Measurements from ENCODE around the gene CCT7.

CCT7 gene

GRCh38 chr2:73227086-73227485, 7.0 kb upstream of the CCT7 start:
- no peak for DNase-seq

GRCh38 chr2:73228631-73229030, 5.5 kb upstream of the CCT7 start:
- no peak for DNase-seq

- peak; percentile 45 to 54 for DNase-seq
These were observed 1.5 kb upstream of the CCT7 start for GRCh38 chr2:73232403-73233153.

GRCh38 chr2:73233154-73233931, 765 bp upstream of the CCT7 start, which contains the start of gene PRADC1:
Gene PRADC1, minus strand, starts transcription at chr2:73233239. Its CDS starts 79 bp downstream, at chr2:73233160.
- peak; percentile 91 to 95 for DNase-seq

- DNase-seq: no peak
These were observed 1.4 kb downstream of the CCT7 start for GRCh38 chr2:73235315-73236028.

- no peak for DNase-seq
These were observed 3.1 kb downstream of the CCT7 start for GRCh38 chr2:73237168-73237567.

GRCh38 chr2:73238149-73238548, 4.0 kb downstream of the CCT7 start:
- no peak for DNase-seq

- DNase-seq: no peak
These were observed 4.9 kb downstream of the CCT7 start for GRCh38 chr2:73238976-73239375.

GRCh38 chr2:73239776-73240175, 5.7 kb downstream of the CCT7 start:
- DNase-seq: no peak

GRCh38 chr2:73243884-73244570, 9.9 kb downstream of the CCT7 start:
- no peak for DNase-seq

- DNase-seq: no peak
These were observed 10.5 kb downstream of the CCT7 start for GRCh38 chr2:73244580-73244979.

- DNase-seq: no peak
These were observed 12.7 kb downstream of the CCT7 start for GRCh38 chr2:73246850-73247249.

- no peak for DNase-seq
These were observed 15.5 kb downstream of the CCT7 start for GRCh38 chr2:73249636-73250035.

GRCh38 chr2:73250872-73251846, 17.1 kb downstream of the CCT7 start:
- DNase-seq: no peak

GRCh38 chr2:73252238-73253027, 18.3 kb downstream of the CCT7 start:
- DNase-seq: no peak

GRCh38 chr2:73253400-73253799, 19.3 kb downstream of the CCT7 start:
- DNase-seq: no peak

GRCh38 chr2:73253901-73254300, 19.8 kb downstream of the CCT7 start:
- DNase-seq: no peak

- no peak for DNase-seq
These were observed 20.4 kb downstream of the CCT7 start for GRCh38 chr2:73254343-73255006.

GRCh38 chr2:73255007-73255644, 21.0 kb downstream of the CCT7 start:
- no peak for DNase-seq

All from activated CD4-positive, alpha-beta T cell treated with anti-CD3 and anti-CD28 coated beads, Interleukin-2, amount 50 U/mL, for 48 hours (primary cell).